Gastrocnemius medialis (tissue), 4 donors: ENCODE data around the gene VWA8.

Experiments
- CTCF ChIP-seq, 5 experiments: fragments of 450-650 bp in 3 of 5; fragments of 200-600 bp in 2 of 5; sonication (generic) in 2 of 5; IDR thresholded peaks in 4 of 5; conservative IDR thresholded peaks in 1 of 5; 1 replicate in 4 of 5; 2 replicates in 1 of 5; pipeline ENCODE4 v1.5.1; 2016 to 2019; ENCODE audit warnings: antibody characterized with exemption in 5 of 5, mild to moderate bottlenecking in 3 of 5, moderate library complexity in 3 of 5
- POLR2A ChIP-seq, 2 donors: fragments of 450-650 bp; IDR thresholded peaks; one replicate each; pipeline ENCODE4 v1.6.1; 2017; ENCODE audit warnings: antibody characterized with exemption in 2 of 2, mild to moderate bottlenecking in 2 of 2, moderate library complexity in 2 of 2

DNA sequence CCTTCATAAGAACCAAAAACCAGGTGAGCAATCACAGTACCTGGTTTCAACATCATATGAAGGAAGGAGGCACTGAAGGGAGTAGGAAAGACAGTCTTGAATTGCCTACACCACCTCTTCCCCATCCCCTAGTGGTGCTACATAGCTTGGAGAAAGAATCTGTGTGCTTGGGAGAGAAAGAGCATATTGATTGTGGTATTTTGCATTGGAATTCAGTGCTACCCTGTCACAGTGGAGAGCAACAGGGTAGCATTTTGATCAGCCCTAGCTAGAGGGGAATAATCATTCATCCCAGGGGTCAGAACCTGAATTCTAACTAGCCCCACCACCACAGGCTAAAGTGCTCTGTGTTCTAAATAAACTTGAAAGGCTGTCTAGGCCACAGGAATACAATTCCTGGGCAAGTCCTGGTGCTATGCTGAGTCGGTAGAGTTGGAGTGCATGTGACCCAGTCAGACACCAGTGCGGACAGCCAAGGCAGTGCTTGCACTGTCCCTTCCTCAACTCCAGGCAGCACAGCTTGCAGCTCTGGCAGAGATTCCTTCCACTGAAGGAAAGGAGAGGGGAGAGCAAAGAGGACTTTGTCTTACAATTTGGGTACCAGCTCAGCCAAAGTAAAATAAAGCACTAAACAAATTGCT, 158.7 kb downstream of the VWA8 start:
- no peak for TF ChIP-seq CTCF (IDR thresholded peaks at IDR 0.05 in 4 of 5, conservative IDR thresholded peaks at IDR 0.05 in 1 of 5)
- no peak for TF ChIP-seq POLR2A (IDR thresholded peaks at IDR 0.05)
